Upper lobe of left lung (tissue), 6 donors: Measurements from ENCODE around the gene CLIC3. TPM values are rescaled to one million over a fixed set of nuclear protein-coding genes. Genes with fewer than 3 reads are reported as not detected.

Source experiments
- ATAC-seq, 2 donors: fragments of 200-7000 bp; cut with Tn5 transposase; one replicate each; pipeline ENCODE4 v1.9.1; 2022; ENCODE audit warnings: mild to moderate bottlenecking in 2 of 2, moderate library complexity in 2 of 2; ENCODE audit not compliant: low FRiP score in 2 of 2
- DNase-seq, 2 donors: peaks; one replicate each; pipeline ENCODE4 v3.0.0-alpha.2; 2019 to 2020
- H3K27ac ChIP-seq, 4 donors: fragments of 200-600 bp; sonication (generic); one replicate each; pipeline ENCODE4 v1.5.1; 2016 to 2019
- H3K27me3 ChIP-seq, 4 donors: fragments of 200-600 bp; sonication (generic); one replicate each; pipeline ENCODE4 v1.5.1; 2017 to 2019
- H3K36me3 ChIP-seq, 4 donors: fragments of 200-600 bp; sonication (generic); one replicate each; pipeline ENCODE4 v1.5.1; 2016 to 2019
- H3K4me1 ChIP-seq, 4 donors: fragments of 200-600 bp; sonication (generic); one replicate each; pipeline ENCODE4 v1.5.1; 2018 to 2019
- H3K4me3 ChIP-seq, 4 donors: fragments of 200-600 bp; sonication (generic); one replicate each; pipeline ENCODE4 v1.5.1; 2017 to 2019; ENCODE audit warnings: mild to moderate bottlenecking in 2 of 4, moderate library complexity in 1 of 4
- H3K9me3 ChIP-seq, 4 donors: fragments of 200-600 bp; sonication (generic); one replicate each; pipeline ENCODE4 v1.5.1; 2018 to 2019
- CTCF ChIP-seq, 6 experiments: fragments of 450-650 bp in 4 of 6; fragments of 200-600 bp in 2 of 6; sonication (generic) in 2 of 6; IDR thresholded peaks; one replicate each; pipeline ENCODE4 v1.5.1; 2016 to 2019; ENCODE audit warnings: antibody characterized with exemption in 6 of 6
- EP300 ChIP-seq, 4 donors: sonication (generic); formaldehyde crosslinking; IDR thresholded peaks; one replicate each; pipeline ENCODE4 v1.5.1; 2017; ENCODE audit warnings: antibody characterized with exemption in 4 of 4, control low read depth in 2 of 4
- POLR2A ChIP-seq, 4 donors: fragments of 450-650 bp; IDR thresholded peaks; one replicate each; pipeline ENCODE4 v1.5.1; 2016 to 2017; ENCODE audit warnings: antibody characterized with exemption in 4 of 4, mild to moderate bottlenecking in 2 of 4
- POLR2AphosphoS5 ChIP-seq, 2 donors: sonication (generic); formaldehyde crosslinking; IDR thresholded peaks; one replicate each; pipeline ENCODE4 v1.5.1; 2017; ENCODE audit warnings: antibody characterized with exemption in 2 of 2
- WGBS, 2 donors: methylation state at CpG; one replicate each; pipeline ENCODE4 v1.1.5; 2017 to 2018; 5-methylcytosine and 5-hydroxymethylcytosine counted together
- total RNA-seq, 6 donors: library from RNA; depleted of rRNA in 4 of 6; stranded (reverse); fragments of >200 nt in 4 of 6; gene quantifications; one replicate each; pipeline versions ENCODE4 v1.1.0 to v1.2.1, GENCODE V29; 2016 to 2021
- donor health status: DM: no; HTN: no; CAD: no; lungs with moderate emphysema.
- donor health status: DM: no; HTN: yes; CAD: no; lungs with severe emphysema.

CLIC3 gene
- total RNA-seq, 6 donors from 2014 or later, result 41.9 to 132 (median 85.2) TPM

GRCh38 chr9:136985027-136985602, 11.3 kb downstream of the CLIC3 start:
- peaks cover 15 to 36% (median 30%) of the 10 kb centered on the region in 4 donors for H3K4me1 ChIP-seq
- ATAC-seq, result peak in 1 of 2 donors; percentile 20
- H3K4me3 ChIP-seq, result no peak overlapping the region
- TF ChIP-seq CTCF (IDR thresholded peaks at IDR 0.05) (no peak), POLR2AphosphoS5 (IDR thresholded peaks at IDR 0.05) (no peak), EP300 (IDR thresholded peaks at IDR 0.05) (no peak), POLR2A (IDR thresholded peaks at IDR 0.05) (no peak)
- H3K36me3 ChIP-seq, result no peaks in the 10 kb centered on the region
- WGBS, 2 donors, result 20 to 29% methylated on average over 1 to 33 of the region's 48 CpGs
- peaks cover 0 to 18% (median 13%) of the 10 kb centered on the region in 4 donors for H3K27me3 ChIP-seq
- no peaks in the 10 kb centered on the region for H3K9me3 ChIP-seq
- DNase-seq, result peak in 1 of 2 donors; percentile 83
- no peak overlapping the region for H3K27ac ChIP-seq

- H3K9me3 ChIP-seq, result no peaks in the 10 kb centered on the region
- no peak for ATAC-seq
- TF ChIP-seq POLR2AphosphoS5 (IDR thresholded peaks at IDR 0.05) (no peak), POLR2A (IDR thresholded peaks at IDR 0.05) (no peak), CTCF (IDR thresholded peaks at IDR 0.05) (no peak), EP300 (IDR thresholded peaks at IDR 0.05) (no peak)
- H3K36me3 ChIP-seq, result no peaks in the 10 kb centered on the region
- DNase-seq, result peak in 1 of 2 donors; percentile 74
- no peak overlapping the region for H3K4me3 ChIP-seq
- peaks cover 15 to 37% (median 30%) of the 10 kb centered on the region in 4 donors for H3K4me1 ChIP-seq
- H3K27ac ChIP-seq, result no peak overlapping the region
- peaks cover 0 to 18% (median 13%) of the 10 kb centered on the region in 4 donors for H3K27me3 ChIP-seq
- WGBS, 2 donors, result 58 to 100% methylated on average over 1 to 21 of the region's 29 CpGs
Observed at GRCh38 chr9:136984464-136985026, 11.8 kb downstream of the CLIC3 start.

- H3K36me3 ChIP-seq, result no peaks in the 10 kb centered on the region
- peaks cover 15 to 44% (median 31%) of the 10 kb centered on the region in 4 donors for H3K4me1 ChIP-seq
- peaks cover 0 to 18% (median 13%) of the 10 kb centered on the region in 4 donors for H3K27me3 ChIP-seq
- H3K27ac ChIP-seq, result no peak overlapping the region
- DNase-seq, result no peak
- H3K4me3 ChIP-seq, result no peak overlapping the region
- 83 to 94% methylated on average over 9 to 11 of the region's 11 CpGs for WGBS, 2 donors
- no peak for ATAC-seq
- no peaks in the 10 kb centered on the region for H3K9me3 ChIP-seq
- TF ChIP-seq POLR2AphosphoS5 (IDR thresholded peaks at IDR 0.05), result no peak
- no peak for TF ChIP-seq CTCF (IDR thresholded peaks at IDR 0.05)
- TF ChIP-seq EP300 (IDR thresholded peaks at IDR 0.05), result no peak
- no peak for TF ChIP-seq POLR2A (IDR thresholded peaks at IDR 0.05)
Observed at GRCh38 chr9:136983656-136984314, 12.6 kb downstream of the CLIC3 start.

DNA sequence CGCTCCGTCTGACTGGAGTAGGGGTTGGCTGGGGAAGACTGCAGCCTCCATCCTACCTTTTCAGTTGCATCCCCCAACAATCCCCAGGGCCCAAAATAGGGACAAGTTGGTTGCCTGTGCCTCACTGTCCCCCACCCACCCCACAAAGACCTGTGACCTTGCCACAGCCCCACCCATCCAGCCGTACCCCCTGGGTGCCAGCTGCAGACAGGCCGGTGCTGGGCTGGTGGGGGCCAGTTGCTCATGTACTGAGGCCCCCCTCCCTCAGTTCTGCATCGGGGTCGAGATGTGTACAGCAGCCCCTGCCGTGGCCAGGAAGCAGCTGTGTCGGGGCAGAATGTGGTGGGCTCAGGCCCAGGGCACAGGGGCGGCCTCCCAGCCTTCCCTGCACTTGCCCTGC, 13.2 kb downstream of the CLIC3 start:
- Histone ChIP-seq H3K9me3 (no peaks in the 10 kb centered on the region), H3K4me3 (no peak overlapping the region), H3K4me1 (peaks cover 15 to 46% (median 35%) of the 10 kb centered on the region in 4 donors), H3K36me3 (no peaks in the 10 kb centered on the region), H3K27me3 (peaks cover 0 to 18% (median 13%) of the 10 kb centered on the region in 4 donors), H3K27ac (peak overlapping the region in 2 of 4 donors; percentile 81 to 85)
- ATAC-seq, result no peak
- 84 to 86% methylated on average over 2 to 9 of the region's 9 CpGs for WGBS, 2 donors
- TF ChIP-seq CTCF (IDR thresholded peaks at IDR 0.05) (no peak), POLR2A (IDR thresholded peaks at IDR 0.05) (no peak), EP300 (IDR thresholded peaks at IDR 0.05) (no peak), POLR2AphosphoS5 (IDR thresholded peaks at IDR 0.05) (no peak)
- DNase-seq, result peak in 1 of 2 donors; percentile 59
